CD4-positive, alpha-beta T cell treated with Interleukin-15 for 4 hours (primary cell): ENCODE results near the gene DNAJC4.

Experiments used
- DNase-seq: peaks from one replicate; pipeline ENCODE4 v3.0.0-alpha.2; 2020; ENCODE audit warnings: low spot score

DNAJC4 gene

DNA sequence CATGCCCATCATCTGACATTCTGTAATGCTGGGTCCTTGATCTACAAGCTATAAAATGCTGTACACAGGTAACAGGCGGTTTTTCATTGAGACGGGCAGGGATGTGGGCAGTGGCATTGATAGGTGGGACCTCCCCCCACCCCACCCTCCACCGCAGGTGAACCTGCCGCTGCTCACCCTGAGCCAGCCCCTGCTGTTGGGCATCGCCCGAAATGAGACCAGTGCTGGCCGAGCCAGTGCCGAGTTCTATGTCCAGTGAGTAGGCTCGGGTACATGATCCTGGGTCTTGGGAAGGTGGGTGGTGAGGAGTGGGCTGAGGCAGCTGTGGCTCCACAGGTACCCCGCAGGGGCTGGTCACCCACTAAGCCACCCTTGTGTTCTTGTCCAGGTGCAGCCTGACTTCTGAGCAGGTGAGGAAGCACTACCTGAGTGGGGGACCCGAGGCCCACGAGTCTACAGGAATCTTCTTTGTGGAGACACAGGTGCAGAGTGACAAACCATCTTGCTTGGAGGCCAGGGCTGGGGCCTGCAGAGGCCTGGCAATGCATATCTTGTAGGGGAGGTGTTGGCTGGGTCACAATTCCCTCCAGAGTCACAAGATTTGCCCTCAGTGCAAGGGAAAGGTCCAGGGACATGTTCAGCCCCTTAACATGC is 1.1 kb upstream of the DNAJC4 start:
- no peak for DNase-seq

DNA sequence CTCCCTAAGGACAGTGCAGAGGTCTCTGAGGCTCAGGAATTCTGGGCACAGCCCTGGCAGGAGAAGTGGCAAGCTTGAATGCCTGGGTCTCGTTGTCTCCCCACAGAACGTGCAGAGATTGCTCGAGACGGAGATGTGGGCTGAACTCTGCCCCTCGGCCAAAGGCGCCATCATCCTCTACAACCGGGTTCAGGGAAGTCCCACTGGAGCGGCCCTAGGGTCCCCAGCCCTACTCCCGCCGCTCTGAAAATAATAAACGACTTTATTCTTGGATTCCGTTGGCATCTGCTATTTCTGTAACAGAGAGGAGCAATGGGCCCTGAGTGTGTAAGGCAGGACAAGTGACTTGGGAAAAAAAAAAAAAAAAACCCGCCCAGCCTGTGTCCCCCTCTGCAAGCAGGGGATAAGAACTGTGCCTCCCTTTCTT is 591 bp upstream of the DNAJC4 start:
- no peak for DNase-seq

DNA sequence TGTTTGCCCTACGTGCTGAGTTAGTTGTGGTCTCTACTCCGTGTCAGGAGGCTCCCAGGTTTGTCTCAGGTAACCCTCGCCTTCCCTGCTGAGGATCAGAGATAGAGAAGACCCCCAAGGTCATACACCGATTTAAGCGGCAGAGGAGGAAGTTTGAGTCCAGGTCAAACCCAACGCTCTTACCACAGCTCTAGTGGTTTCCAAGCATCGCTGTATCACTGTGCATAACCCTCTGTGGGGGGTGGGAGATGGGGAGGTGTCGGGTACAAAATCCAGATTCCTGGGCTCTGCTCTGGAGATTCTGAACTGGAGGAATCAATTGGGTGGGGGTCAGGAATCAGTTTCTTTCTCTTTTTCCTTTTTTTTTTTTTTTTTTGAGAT is 627 bp downstream of the DNAJC4 start:
- DNase-seq = no peak

DNA sequence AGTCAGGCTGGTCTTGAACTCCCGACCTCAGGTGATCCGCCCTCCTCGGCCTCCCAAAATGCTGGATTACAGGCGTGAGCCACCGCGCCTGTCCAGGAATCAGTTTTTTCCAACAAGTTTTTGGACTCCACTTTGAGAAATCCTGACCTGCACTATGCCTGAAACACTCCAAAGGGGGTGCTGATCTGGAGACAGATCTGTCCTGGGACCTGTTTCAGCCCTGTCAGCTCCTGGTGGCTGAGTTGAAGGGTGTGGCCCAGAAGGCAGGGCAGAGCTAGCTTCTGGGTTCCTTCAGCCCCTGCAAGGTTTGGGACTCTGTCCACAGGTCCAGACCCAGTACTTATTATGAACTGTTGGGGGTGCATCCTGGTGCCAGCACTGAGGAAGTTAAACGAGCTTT is 1.2 kb downstream of the DNAJC4 start:
- DNase-seq = no peak

DNA sequence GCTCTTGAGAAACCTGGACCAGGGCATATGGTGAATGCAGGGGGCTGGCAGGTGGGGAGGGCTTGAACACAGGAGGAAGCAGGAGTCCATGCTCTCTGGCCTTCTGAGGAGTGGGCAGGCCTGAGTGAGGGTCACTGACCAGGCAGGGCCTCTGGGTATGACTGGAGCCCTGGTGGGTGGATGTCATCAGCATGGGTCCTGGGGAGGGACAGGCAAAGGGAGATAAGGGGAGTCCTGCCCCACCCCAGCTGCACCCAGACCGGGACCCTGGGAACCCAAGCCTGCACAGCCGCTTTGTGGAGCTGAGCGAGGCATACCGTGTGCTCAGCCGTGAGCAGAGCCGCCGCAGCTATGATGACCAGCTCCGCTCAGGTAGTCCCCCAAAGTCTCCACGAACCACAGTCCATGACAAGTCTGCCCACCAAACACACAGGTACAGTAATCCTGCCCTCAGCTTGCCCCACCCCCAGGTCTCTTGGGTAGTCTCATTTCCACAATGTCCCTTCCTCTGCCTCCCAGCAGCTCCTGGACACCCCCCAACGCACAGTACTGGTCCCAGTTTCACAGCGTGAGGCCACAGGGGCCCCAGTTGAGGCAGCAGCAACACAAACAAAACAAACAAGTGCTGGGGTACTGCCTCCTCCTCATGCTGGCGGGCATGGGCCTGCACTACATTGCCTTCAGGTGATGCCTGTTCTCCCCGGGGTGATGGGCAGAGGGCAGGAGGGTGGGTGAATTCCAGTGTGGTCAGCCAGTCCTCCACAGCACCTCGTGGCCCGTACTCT is 2.0 kb downstream of the DNAJC4 start:
- DNase-seq = no peak

DNA sequence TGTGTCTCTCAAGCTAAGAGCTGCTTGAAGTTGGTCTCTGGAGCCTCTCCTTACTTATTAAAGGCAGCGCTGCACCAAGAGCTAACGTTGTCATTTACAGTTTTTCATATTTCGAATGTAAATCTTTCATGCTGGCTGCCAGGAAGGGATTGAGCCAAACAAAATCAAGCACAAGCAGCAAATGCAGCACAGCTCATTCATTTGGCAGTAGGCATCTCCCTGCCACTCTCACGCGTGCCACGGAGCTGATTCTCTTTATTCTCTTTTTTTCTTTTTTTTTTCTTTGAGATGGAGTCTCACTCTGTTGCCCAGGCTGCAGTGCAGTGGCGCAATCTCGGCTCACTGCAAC is 2.6 kb downstream of the DNAJC4 start:
- DNase-seq = no peak

DNA sequence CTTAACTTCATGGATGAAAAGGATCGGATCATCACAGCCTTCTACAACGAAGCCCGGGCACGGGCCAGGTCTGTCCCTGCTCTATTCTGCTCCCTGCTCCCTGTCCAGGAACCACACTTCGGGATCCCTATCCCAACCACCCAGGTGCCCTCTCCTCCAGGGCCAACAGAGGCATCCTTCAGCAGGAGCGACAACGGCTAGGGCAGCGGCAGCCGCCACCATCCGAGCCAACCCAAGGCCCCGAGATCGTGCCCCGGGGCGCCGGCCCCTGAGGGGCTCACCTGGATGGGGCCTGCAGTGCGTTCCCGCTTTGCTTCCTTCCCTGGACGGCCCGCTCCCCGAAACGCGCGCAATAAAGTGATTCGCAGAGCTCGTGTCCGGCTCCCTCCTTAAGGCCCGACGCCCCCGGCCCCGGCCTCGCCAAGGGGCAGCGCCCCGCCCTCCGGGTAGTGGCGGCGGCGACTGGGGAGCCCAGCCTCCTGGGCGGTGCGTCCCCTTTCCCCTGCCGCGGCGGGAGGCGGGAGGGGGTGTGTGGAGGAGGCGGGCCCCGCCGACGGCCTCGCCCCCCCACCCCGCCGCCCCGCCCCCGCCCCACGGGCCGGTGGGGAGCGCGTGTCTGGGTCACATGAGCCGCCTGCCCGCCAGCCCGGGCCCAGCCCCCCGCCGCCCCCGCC is 3.7 kb downstream of the DNAJC4 start, which contains the start of gene VEGFB:
VEGFB (plus strand) TSS at position 672 of the 674 bp plus-strand sequence. CDS start 250 bp downstream, outside the sequence.
- DNase-seq = peak; percentile 74

DNA sequence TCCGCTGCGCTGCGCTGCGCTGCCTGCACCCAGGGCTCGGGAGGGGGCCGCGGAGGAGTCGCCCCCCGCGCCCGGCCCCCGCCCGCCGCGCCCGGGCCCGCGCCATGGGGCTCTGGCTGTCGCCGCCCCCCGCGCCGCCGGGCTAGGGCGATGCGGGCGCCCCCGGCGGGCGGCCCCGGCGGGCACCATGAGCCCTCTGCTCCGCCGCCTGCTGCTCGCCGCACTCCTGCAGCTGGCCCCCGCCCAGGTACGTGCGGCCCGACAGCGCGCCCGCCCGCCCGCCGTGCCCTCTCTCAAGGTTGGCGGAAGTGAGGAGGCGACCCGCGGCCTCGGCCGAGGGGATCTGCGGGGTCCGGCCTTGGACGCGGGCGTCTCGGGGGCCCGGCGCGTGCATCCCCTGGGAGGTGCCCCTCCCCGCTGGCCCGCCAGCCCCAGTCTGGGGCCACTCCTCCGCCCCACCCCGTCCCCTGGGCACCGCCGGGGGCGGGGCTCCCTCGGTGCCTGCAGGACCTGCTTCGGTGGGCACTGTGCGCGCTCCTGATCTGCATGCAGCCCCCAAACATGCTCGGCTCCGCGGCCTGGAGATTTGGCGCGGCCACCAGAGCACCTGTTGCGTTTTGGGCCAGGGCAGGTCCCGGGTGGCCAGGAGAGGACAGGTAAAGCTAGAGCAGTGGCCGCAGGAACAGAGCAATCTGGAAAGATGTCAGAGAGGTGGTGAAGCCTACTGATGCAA is 4.5 kb downstream of the DNAJC4 start:
- DNase-seq = peak; percentile 36

DNA sequence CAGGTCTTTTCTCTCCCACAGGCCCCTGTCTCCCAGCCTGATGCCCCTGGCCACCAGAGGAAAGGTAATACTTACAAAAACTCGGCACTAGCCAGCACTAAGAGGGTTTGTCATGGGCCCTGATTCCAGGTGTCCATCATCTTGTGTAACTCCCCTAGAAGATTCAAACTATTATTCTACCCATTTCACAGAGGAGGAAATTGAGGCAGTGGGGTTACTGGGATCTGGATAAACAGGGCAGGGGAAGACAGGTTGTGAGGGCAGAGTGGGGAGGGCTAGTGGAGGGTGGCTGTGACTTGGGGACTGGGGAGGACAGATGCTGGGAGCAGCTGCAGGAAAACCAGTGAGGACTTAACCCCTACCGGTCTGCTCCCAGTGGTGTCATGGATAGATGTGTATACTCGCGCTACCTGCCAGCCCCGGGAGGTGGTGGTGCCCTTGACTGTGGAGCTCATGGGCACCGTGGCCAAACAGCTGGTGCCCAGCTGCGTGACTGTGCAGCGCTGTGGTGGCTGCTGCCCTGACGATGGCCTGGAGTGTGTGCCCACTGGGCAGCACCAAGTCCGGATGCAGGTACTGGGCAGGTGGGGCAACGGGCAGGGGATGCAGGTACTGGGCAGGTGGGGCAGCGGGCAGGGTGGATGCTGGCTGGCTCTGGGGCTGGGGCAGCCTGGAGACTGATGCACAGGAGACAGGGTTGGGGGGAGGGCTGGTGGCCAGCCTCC is 5.3 kb downstream of the DNAJC4 start:
- DNase-seq = no peak

DNA sequence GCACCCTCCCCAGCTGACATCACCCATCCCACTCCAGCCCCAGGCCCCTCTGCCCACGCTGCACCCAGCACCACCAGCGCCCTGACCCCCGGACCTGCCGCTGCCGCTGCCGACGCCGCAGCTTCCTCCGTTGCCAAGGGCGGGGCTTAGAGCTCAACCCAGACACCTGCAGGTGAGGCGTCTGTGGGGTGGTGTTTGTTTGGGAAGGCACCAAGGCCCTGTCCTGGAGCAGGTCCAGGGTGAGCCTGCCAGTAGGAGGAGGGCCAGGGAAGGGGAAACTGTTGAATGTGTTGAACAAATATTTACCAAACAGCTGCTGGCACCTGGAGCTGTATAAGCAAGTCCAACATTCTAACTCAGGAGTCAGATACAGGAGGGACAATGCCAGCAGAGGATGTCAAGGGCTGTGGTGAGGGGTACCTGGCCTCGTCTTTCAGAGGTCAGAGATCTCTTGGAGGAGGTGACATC is 7.2 kb downstream of the DNAJC4 start:
- DNase-seq = no peak

DNA sequence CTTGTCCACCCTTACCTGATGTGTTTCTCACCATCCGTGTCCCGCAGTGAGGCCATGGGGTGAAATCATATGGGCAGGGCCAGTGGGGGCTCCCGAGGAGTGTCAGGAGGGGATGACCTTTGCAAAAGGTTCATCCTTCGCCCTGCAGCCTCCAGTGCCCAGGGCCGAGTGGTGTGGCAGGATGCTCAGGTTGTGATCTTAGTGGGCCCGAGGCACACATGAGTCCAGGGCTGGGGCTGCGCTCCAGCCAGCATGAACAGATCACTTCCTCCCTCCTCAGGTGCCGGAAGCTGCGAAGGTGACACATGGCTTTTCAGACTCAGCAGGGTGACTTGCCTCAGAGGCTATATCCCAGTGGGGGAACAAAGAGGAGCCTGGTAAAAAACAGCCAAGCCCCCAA is 7.7 kb downstream of the DNAJC4 start:
- no peak for DNase-seq

DNA sequence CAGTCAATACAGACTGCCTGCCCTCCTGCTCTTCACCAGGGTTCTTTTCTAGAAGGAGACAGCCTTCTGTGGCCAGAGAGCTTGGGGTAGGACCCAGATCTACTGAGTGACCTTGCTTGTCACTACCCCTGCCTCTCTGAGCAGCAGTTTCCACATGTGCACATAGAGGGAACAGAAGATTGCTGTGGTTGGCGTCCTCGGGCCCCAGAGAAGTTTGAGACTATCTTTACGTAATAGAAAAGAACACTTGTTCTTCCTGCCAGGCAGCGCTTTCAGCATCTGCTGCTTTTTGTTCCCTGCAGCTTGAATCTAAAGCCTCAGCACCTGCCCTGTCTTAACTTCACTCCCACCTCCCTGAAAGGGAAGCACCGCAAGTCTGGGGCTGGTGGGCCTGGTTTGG is 8.7 kb downstream of the DNAJC4 start:
- DNase-seq = no peak

DNA sequence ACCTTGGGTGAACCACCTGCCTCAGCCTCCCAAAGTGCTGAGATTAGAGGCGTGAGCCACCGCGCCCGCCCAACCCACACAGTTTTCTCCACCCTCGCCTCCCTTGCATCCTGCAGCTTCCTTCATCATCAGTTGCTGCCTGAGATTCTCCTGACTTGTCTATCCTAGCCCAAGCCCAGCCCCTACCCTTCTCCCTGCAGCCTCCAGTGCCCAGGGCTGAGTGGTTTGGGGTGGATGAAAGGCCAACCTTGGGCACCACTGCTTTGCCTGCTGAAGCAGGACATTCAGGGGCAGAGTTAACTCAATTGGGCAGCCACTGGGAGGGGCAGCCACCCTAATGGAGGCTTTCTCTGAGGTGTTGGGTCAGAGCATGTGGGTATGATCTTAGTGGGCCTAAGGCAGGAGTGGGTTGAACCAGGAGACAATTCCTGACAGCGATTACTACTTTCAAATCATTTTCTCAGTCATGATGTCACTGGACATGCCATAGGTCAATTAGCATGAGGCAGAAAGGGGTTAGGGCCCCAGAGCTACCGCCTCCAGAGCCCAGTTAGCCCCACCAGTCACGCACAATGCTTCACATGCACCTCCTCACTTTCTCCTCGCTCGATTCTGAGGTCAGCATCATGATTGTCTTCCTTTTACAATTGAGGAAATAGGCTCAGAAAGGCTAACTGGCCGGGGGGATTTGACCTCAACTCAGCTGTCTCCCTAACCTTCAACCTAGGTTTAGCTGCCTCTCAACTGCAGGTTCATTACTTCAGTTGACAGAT is 9.5 kb downstream of the DNAJC4 start:
- DNase-seq = no peak

DNA sequence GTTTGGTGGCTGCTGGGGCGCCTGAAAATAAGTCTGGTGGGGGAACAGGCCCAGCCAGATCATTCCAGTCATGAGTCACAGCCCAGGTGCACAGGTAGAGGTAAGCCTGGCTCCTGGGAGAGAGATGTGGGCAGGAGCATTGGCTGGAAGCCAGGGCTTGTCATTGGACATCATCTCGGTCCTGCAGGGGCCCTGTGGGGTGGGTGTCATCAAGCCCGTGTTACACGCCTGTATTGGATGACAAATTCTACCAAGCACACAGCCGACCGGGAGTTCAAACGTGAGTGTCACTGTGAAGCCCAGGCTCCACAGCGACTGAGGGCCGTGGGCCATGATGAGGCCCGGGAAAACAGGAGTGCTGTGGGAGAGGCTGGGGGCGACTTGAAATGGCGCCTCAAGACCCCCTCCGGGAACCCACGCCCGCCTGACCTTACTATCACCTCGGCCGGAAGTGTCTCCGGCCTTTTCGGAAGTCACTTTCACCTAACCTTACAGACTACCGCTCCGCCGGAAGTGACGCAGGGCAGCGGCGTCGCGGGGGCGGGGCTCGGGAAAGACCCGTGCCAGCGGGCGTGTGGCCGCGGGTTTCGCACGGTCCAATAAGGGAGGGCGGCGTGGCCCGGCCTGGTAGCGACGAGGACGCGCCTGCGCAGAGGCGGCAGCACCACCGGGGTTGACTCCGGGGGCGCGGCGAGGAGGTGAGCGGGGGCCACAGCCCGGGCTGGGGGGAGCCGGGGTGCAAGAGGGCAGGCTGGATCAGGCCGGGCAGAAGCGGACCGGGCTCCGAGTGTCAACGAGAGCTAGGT is 10.3 kb downstream of the DNAJC4 start, which contains the start of gene FKBP2:
FKBP2 (plus strand) TSS at position 661 of the 806 bp plus-strand sequence. CDS start 1,293 bp downstream, outside the sequence.
- DNase-seq = peak; percentile 98

DNA sequence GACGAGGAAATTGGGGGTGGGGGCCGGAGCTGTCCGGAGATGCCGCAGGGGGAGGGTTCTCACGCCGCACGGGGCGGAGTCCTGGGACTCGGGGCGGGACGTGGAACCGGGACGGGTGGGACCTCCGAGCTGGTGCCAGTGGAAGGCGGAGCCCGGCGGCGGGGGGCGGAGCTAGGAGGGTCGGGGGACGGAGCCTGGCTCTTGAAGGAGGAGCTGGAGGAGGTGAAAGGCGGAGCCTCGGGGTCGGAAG is 10.8 kb downstream of the DNAJC4 start:
- DNase-seq = peak; percentile 99

DNA sequence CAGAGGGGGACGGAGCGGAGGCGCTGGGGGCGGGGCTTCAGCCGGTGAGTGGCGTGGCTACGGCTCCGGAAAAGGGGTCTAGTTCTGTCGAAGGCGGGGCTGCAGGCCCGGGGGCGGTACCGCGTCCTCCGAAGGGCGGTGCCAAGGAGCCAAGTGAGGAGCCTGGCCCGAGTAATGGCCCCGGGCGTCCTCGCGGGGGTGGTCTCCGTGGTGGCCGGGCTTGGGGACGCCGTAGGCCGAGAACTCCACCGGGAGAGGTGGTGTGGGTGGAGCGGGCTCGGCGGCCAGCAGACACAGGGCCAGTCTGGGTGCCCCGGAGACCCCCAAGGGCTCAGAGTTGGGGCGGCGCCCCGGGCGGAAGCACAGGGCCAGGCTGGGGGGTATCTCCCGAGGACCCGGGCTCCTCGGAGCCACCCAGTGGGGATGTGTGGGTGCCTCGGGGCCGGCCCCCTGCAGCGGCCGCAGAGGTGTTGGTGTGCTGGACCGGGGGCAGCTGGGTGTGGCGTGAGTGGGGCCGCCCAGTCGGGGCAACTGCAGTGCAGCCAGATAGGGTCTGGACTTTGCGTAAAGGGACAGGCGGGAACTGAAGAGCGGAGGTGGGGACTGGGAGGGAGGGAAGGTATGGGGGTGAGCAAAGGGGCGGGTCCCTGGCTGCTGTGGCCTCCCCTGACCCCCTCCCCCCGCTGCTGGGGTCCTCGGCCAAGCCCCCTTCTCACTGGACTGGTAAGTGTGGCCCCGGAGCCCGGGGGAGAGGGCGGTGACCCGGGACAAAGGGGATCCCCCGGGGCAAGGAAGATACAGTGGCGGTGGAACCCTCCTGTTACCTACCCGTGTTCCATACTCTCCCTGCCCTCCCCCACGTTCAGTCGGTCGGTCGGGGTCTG is 11.4 kb downstream of the DNAJC4 start:
- no peak for DNase-seq

DNA sequence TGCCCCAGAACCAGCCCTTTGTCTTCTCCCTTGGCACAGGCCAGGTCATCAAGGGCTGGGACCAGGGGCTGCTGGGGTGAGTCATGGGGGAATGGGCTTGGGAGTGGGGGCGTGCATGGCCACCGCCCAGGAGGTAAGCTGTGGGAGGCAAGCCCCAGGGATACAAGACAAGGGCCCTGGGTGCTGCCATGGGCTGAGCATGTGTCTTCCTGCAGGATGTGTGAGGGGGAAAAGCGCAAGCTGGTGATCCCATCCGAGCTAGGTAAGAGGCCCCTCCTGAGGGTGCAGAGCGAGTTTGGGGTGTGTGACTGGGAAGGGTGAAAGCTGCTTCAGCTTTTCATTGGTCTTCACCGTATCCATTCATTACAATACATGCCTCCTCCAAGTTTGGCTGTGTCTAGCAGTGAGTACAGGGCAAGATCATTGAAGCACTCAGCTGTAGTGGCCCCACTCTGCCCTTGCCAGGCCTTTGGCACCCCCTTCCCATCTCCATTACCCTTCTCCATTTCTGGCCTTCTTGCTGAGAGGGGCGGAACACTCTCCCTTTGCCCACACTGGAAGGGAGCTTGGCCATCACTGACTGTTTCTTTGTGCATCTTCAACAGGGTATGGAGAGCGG is 13.0 kb downstream of the DNAJC4 start:
- DNase-seq = no peak

DNA sequence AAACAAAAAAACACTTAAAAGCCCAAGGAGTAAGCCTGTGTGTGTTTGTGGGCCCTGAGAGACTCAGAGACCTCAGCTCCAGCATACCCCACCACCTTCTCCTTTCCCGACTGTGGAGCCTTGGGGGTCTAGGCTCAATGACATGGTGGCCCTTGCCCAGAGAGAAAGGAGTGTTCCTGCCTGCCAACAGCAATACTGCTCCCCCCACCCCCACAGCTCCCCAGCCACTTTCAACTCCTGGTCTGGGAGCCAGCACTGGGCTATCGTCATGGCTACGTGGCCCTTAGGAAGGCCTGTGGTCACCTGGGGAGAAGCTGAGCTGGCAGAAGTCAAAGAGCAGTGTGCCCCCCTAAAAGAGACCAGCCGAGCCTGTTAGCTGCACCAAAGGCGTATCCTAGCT is 13.8 kb downstream of the DNAJC4 start:
- no peak for DNase-seq

DNA sequence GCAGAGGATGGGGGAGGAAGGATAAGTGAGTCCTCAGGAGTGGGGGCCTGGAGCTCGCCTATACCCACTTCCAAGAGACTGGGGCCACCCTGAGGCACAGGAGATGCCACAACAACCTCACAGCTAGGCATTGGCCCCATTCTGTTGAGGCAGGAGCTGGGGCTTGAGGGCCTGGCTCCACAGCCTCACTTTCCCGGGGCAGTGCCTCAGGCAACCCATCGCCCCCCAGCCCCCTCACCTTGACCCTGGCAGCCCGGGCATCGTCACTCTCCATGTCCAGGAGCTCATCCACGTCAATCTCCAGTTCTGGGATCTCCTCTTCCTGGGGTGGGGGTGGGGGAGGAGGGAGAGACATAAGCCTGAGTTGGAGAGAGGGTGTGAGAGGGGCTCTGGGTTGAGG is 14.6 kb downstream of the DNAJC4 start:
- no peak for DNase-seq
